OCI-M2 (cell line): Measurements from ENCODE around the gene FLYWCH2.
A peak's percentile ranks its signal among the peaks of the same experiment; 100 is the strongest.
"Not testable (repeated sequence)": the region's sequence is repeated elsewhere in the genome, so short reads cannot be mapped to it uniquely, and the experiment has no call there.

ENCODE experiments used
- DNase-seq: peaks from one replicate; lab custom pipeline; 2025; ENCODE audit not compliant: unreplicated experiment; lab: John Stamatoyannopoulos, UW

Gene FLYWCH2

DNA sequence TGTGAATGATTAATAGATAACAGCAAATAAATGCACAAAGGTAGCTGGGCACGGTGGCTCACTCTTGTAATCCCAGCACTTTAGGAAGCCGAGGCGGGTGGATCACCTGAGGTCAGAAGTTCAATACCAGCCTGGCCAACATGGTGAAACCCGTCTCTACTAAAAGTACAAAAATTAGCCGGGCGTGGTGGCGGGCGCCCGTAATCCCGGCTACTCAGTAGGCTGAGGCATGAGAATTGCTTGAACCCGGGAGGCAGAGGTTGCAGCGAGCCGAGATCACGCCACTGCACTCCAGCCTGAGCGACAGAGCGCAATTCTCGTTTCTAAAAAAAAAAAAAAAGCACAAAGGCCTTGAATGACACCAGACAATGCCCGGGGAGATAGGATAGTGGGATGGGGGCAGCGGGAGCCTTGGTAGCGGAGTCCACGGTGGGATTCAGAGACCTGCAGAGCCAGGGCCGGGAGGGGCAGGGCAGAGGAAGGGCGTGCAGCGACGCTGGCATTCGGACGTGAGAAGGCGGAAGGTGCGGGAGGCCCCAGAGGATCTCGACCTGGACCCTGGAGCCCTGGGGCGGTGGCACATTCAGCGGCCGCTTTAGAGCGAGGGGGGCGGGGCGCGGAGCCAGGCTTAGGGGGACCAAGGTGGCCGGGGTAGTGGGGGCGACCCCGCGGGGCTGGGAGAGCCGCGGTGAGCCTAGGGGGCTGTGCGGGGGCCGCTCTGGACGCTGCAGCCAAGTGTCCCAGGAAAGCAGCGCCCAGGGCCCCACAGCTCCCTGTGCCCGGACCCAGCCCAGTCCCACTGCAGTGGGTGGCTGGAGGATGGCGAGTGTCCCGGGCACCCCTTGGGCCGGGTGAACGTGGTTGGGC, 999 bp upstream of the FLYWCH2 start:
- no peak for DNase-seq

DNA sequence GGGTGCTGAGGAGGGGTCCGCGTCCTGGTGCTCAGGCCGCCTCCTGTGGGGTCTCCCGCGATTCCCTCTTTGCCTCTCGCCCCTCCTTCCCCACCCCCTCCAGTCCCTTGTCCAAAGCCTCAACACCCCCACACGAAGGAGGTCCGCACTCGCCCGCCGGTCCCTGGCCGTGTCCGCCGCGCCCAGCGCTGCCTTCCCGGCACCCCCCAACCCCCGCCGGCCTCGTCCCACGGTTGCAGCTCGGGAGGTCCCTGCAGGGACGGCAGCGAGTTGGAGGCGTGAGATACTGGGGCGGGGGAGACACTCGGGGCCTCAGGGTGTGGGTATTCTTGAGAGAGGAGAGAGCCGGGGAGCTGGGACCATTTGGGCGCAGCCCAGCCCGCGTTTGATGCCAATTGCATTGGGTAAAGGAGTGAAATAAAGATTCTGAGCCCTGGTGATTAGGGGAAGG, 468 bp downstream of the FLYWCH2 start:
- no peak for DNase-seq

DNA sequence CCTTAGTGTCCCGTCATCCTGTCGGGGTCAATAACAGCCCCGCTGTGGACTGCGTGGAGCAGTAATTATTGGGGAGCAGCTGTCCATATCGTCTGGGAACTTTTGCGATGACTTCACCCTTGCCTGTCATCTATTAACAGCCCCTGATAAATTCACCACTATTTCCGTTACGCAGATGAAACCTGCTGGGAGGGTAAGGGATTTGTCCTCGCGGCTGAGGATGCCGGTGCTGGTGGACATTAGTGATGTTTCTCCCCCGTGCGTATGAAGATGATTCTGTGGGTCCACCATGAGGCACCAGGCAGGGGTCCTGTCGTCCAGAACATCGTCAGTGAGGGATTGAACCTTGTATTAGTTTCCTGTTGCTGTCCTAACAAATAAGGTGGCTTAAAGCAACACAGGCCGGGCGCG, 1.0 kb downstream of the FLYWCH2 start:
- DNase-seq, result no peak

DNA sequence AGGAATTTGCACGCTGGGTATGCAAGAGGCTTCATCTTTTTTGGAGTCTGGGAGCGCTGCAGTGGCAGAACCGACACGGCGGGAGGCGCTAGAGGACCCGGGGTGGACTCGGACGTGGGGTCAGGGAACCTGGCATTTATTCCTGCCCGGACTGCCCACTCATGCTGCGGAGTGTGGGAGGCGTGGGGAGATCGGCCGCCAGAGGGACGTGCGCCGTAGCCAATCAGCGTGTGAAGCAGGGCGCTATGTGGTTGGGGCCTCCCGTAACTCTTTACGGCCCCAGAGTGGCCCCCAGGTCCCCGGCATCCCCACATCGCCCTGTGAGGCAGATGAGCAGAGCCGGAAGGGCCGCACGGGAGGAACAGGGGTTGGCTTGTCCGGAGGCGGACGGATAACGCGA, 11.2 kb downstream of the FLYWCH2 start:
- no peak for DNase-seq

DNA sequence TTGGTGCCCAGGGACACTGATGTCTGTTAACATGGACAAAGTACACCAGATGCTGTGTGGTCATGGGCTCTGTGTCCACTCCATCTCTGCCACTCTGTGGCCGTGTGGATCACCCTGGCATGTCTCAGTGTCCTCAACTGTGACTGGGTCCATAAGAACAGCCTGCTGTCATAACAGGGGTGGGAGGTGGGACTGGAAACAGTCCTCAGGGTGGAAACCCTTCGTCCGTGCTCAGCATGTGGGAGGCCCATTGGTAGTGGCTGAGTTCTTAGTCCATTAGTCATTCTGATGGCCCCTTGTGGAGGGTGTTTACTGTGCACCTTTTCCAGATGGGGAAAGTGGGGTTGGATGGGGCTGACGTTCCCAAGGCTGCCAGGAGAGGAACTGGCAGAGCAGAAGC, 12.8 kb downstream of the FLYWCH2 start:
- no peak for DNase-seq

DNA sequence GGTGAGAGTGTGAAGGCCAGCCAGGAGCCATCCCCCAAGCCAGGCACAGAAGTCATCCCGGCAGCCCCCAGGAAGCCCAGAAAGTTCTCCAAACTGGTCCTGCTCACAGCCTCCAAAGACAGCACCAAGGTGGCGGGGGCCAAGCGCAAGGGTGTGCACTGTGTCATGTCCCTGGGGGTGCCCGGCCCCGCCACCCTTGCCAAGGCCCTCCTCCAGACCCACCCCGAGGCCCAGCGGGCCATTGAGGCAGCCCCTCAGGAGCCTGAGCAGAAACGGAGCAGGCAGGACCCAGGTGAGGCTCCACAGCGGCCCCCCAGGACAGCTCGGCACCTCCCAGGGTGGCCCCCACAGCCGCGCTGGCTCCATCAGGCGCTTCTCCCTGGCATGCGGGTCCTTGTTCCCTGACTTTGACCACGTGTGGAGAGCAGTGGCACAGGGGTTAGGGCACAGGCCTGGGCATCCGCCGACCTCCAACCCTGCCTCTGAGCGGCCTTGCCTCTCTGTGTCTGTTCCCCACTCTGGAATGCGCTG, 13.5 kb downstream of the FLYWCH2 start:
- no peak for DNase-seq

DNA sequence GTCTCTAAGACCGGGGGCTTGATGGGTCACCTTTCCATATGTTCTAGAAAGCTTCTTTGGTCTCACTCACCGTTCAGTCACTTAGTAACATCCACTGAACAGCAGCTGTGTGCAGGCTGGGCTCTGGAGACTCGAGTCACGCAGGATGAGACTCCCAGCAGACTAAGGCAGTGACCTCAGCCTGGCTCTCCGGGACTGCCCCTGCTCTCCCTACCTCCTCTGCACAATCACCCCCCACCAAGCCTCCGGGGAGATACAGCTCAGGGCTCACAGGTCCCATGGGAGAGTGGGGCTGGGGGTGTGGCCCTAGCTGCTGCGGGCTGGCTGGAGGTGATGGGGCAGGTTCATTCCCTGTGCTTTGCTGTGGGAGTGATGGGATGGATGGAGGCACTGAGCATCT, 14.1 kb downstream of the FLYWCH2 start:
- DNase-seq, result no peak

DNA sequence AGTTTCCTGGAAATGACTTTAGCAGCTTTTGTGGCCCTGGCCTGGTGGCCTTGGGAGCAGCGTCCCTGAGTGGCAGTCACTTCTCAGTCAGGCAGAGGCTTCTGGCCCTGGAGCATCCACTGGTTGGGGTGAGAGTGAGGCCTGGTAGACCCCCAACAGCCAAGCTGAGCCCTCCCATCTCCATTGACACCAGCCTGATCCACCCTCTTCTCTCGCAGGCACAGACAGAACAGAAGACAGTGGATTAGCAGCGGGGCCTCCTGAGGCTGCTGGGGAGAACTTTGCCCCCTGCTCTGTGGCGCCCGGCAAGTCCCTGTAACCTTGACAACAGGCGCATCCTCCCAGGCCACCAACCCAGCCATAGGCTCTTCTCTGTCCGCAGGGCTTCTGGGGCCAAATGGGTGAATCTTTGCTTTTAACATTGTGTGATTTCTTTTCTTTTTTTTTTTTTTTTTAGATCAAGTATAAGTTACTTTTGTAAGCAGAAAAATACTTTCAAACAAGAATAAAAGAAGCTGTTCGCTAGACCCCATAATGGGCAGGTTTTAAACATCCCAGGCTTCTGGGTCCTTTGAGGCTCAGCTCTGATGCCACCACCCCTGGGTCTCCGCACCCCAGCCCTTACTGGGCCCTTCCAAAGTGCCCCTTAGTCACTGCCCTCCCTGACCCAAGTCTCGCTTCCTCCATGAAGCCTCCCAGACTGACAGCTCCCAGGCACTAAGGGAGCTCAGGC, 16.0 kb downstream of the FLYWCH2 start:
- DNase-seq, result no peak

DNA sequence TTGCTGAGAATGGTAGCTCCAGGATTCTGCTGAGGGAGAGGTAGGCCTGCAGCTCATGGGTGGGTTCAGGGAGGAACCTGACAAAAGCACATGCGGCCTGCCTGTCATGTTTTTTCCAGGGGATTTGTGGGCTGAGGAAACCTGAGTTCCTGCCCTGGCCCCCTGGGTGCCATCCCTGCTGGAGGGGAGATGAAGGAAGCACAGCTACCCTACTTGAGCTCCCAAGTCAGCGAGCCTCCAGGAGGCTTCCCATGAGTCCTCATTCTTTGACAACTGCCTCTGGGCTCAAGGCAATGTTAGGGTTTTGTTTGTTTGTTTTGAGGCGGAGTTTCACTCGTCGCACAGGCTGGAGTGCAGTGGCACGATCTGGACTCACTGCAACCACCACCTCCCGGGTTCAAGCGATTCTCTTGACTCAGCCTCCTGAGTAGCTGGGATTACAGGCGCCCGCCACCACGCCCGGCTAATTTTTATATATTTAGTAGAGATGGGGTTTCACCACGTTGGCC, 16.6 kb downstream of the FLYWCH2 start:
- DNase-seq, result no peak

DNA sequence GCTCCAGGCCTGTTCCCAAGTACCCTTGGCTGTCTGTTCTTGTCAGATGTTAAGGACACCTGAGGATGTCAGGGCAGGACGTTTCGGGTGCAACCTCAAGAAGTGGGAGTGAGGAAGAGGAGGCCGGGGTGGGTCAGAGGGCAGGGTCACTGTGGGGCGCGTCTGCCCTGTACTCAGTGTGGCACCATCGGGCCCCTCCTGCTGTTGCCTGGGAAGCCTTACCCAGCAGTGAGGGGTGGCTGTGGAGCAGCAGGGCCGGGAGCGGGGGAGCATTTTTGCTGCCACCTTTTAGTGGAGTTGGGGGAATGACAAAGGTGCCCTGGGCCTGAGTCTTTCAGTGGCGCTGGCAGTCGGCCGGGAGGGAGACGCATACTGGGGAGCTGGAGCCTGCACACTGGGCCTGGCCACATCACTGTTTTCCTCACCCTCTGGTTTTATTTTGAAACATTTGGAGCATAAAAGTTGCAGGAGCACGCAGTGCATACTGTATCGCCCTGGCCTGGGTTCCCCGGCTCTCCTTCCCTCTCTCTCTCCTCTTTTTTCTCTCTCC, 17.6 kb downstream of the FLYWCH2 start:
- no peak for DNase-seq

DNA sequence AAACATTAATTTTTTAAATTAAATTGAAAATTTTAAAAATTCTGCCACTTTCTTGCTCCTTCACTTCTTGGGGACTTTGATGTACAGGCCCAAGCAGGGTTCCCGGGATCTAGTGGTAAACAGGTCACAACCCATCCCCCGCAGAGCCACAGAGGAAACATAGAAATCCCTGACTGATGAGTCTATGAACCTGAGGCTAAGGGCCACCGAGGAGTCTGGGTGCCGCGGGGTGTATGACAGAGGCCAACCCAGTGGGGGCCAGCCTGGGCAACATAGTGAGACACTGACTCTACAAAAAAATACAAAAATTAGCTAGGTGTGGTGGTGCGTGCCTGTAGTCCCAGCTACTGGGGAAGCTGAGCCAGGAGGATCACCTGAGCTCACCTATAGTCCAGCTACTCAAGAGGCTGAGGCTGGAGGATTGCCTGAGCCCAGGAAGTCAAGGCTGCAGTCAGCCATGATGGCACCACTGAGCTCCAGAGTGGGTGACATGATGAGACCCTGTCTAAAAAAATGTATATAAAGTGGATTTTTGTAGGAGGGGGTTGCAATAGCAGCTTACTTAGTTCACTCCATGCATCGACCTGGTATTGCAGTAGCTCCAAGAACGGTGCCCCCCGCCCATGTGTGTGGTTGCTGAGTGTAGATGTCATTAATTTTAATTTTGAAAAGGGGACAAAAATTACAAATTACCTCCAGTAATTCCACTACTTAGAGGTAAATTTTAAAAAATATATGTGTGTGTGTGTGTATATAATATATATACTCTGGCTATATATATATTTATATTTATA, 19.5 kb downstream of the FLYWCH2 start:
- no peak for DNase-seq

DNA sequence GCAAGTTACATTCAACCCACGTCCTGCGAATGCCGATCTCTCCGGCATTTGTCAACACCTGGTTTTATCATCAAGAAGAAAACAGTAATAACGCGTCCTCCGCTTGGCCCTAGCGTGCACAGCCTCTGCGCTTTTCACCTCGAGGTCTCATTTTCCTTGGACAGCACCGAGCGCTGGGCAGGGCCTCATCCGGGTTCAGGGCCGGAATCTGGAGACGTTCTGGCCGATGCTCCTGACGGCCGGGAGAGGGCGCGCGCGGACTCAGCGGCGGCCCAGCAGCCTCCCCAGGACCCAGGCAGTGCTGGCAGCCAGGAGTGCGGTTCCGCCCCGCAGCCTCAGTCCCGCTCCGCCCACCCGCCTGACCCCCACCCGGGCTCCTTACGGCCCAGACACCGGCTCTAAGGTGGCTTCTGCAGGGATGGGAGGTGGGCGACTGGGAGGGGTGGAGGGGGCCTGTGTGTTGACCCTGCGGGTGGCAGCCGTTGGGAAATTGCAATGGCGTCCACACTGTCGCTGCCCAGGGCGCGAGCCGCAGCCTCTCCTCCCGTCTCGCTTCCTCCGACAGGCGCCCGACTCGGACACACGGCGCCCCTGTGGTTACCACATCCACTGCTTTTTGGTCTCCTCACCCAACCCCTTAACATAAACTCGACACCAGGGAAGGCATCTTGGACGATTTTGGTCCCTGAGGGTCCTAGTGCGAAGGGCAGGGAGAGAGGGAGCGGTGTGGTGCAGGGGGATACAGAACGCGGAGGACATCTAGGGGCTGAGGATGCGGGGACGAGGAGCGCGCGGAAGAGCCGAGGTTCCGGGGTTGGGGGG, 21.3 kb downstream of the FLYWCH2 start:
- peak; percentile 53 for DNase-seq

DNA sequence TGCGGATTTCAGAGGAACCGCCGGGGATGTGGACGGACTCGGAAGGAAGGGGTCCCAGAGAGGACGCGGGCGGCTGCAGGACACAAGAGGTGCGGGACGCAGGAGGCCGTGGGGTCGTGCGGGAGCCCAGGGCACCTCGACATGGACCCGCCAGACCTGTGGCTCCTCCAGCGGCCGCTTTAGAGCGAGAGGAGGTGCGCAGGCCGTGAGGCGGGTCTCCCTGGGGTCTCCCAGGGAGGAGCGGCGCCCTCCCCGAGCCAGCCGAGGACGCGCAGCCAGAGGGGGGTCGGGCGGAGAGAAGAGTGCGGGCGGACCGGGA, 21.9 kb downstream of the FLYWCH2 start:
- DNase-seq, result no peak

DNA sequence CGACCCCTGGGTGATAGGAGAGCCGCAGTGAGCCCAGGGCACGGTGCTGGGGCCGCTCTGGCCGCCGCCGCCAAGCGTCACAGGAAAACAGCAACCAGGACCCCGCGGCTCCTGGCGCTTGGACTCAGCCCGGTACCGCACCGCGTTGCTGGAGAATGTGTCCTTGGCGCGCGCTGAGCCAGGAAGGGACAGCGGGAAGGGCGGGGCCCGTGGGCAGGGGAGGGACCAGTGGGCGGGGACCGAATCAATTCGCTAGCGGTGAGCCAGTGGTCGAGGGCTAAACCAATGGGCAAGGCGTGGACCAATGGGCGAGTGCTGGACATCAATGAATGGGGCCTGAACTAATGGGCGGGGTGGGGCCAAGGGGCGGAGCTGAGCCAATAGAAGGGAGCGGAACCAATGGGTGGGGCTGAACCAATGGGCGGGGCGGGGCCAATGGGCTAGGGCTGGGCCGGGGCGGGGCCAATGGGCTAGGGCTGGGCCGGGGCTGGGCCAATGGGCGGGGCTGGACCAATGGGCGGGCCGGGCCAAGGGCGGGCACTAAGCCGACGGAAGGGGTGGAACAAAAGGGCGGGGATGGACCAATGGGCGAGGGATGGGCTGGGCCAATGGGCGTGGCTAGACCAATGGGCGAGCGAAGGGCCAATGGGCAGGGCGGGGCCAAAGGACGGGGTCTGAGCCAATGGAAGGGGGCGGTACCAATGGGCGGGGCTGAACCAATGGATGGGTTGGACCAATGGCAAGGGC, 22.4 kb downstream of the FLYWCH2 start:
- peak; percentile 90 for DNase-seq

DNA sequence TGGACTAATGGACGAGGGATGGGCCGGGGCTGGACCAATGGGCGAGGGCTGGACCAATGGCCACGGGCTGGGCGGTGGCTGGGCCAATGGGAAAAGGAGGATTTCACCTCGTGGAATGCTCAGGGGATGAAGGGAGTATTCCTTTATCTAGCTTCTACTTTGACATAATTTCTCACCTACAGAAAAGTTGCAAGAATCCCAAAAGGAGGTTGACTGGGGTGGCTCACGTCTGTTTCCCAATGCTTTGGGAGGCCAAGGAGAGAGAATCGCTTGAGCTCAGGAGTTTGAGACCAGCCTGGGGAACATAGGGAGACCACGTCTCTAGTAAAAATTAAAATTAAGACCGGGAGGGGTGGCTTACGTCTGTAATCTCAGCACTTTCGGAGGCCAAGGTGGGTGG, 23.0 kb downstream of the FLYWCH2 start:
- DNase-seq, result no peak

DNA sequence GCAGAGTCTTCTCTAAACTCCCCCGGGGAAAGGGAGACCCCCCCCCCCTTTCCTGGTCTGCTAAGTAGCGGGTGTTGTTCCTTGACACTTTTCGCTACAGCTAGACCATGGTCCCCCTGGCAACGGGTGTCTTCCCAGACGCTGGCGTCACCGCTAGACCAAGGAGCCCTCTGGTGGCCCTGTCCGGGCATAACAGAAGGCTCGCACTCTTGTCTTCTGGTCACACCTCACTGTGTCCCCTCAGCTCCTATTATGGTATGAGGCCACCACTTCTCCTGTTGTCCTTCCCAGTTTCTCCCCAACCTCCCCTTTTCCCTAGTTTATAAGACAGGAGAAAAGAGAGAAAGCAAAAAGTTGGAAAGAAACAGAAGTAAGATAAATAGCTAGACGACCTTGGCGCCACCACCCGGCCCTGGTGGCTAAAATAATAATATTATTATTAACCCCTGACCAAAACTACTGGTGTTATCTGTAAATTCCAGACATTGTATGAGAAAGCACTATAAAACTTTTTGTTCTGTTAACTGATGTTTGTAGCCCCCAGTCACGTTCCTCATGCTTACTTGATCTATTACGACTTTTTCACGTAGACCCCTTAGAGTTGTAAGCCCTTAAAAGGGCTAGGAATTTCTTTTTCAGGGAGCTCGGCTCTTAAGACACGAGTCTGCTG, 24.2 kb downstream of the FLYWCH2 start:
- DNase-seq, result not testable (repeated sequence)

DNA sequence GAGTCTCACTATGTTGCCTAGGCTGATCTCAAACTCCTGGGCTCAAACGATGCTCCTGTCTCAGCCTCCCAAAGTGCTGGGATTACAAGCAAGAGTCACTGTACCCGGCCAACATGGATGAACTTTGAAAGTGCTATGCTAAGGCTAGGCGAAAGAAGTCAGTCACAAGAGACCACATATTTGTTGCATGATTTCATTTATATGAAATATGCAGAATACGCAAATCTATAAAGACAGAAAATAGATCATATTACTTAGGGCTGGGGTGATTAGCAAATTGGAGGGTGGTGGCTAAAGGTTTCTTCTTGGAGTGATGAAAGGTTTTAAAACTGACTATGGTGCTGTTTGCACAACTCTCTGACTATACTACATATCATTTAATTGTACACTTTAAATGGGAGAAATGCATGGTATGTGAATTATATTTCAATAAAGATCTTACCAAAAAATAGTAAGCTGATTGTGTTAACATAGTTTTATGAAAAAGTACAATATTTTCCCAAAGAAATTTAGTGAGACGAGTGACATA, 27.5 kb downstream of the FLYWCH2 start:
- no peak for DNase-seq

DNA sequence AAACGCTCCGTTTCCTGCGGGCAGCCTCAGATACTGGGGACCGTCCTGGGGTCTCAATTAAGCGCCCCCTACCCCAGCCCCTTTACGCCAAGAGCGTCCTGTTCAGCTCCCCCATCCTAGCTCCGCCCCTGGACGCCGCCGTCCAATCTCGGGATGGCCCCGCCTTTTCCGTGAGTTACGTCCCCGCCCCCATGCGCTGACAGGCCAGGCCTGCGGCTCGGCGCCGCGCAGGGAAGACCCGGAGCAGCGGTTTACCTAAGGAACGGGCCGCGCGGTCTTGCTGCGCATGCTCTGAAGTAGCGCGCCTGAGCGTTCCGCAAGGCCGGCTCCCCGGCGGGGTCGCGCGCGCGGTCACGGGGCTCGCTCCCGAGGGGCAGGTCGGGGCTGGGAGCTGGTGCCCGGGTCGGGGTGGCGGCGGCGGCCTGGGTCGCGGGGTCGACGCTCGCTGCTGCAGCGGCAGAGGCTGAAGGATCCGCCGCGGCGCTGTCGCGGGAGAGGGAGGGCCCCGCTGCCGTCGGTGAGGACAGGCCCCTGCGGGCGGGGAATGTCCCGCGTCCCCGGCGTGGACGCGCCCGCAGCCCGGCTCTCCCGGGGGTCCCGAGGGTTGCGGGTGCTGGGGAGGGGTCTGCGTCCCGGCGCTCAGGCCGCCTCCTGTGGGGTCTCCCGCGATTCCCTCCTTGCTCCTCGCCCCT, 28.8 kb downstream of the FLYWCH2 start, which contains the start of gene FLYWCH1:
Gene FLYWCH1 (plus strand): TSS at position 294 of the 692 bp plus-strand sequence. CDS start 17,755 bp downstream, outside the sequence.
- peak; percentile 83 for DNase-seq
